Gastroesophageal sphincter (tissue), 3 donors: Measurements from ENCODE around the gene RND1.

Experiments used
- EP300 ChIP-seq: sonication (generic); formaldehyde crosslinking; IDR thresholded peaks from one replicate; pipeline ENCODE4 v1.6.1; 2017; ENCODE audit warnings: antibody characterized with exemption, mild to moderate bottlenecking
- POLR2A ChIP-seq, 2 donors: fragments of 450-650 bp; IDR thresholded peaks; one replicate each; pipeline ENCODE4 v1.6.1; 2017; ENCODE audit warnings: antibody characterized with exemption in 2 of 2, mild to moderate bottlenecking in 2 of 2, moderate library complexity in 1 of 2
- TF ChIP-seq, protein P1 (sequence below), 4 experiments: fragments of 200-600 bp in 2 of 4; fragments of 450-650 bp in 2 of 4; sonication (generic) in 1 of 4; IDR thresholded peaks; one replicate each; pipeline ENCODE4 v1.5.1; 2017 to 2019; ENCODE audit warnings: antibody characterized with exemption in 4 of 4, mild to moderate bottlenecking in 2 of 4, moderate library complexity in 2 of 4

GRCh38 chr12:48819986-48820725 is 45.5 kb downstream of the RND1 start:
- no peak for TF ChIP-seq POLR2A (IDR thresholded peaks at IDR 0.05)
- TF ChIP-seq, protein P1, sequence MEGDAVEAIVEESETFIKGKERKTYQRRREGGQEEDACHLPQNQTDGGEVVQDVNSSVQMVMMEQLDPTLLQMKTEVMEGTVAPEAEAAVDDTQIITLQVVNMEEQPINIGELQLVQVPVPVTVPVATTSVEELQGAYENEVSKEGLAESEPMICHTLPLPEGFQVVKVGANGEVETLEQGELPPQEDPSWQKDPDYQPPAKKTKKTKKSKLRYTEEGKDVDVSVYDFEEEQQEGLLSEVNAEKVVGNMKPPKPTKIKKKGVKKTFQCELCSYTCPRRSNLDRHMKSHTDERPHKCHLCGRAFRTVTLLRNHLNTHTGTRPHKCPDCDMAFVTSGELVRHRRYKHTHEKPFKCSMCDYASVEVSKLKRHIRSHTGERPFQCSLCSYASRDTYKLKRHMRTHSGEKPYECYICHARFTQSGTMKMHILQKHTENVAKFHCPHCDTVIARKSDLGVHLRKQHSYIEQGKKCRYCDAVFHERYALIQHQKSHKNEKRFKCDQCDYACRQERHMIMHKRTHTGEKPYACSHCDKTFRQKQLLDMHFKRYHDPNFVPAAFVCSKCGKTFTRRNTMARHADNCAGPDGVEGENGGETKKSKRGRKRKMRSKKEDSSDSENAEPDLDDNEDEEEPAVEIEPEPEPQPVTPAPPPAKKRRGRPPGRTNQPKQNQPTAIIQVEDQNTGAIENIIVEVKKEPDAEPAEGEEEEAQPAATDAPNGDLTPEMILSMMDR (IDR thresholded peaks at IDR 0.05) = no peak
- no peak for TF ChIP-seq EP300
